ENCODE data around the gene APLNR. TPM values are rescaled to one million over a fixed set of nuclear protein-coding genes. Genes with fewer than 3 reads are reported as not detected.

The APLNR gene
- total RNA-seq, 1 experiment from 2014 or later: 0.39 TPM

DNA sequence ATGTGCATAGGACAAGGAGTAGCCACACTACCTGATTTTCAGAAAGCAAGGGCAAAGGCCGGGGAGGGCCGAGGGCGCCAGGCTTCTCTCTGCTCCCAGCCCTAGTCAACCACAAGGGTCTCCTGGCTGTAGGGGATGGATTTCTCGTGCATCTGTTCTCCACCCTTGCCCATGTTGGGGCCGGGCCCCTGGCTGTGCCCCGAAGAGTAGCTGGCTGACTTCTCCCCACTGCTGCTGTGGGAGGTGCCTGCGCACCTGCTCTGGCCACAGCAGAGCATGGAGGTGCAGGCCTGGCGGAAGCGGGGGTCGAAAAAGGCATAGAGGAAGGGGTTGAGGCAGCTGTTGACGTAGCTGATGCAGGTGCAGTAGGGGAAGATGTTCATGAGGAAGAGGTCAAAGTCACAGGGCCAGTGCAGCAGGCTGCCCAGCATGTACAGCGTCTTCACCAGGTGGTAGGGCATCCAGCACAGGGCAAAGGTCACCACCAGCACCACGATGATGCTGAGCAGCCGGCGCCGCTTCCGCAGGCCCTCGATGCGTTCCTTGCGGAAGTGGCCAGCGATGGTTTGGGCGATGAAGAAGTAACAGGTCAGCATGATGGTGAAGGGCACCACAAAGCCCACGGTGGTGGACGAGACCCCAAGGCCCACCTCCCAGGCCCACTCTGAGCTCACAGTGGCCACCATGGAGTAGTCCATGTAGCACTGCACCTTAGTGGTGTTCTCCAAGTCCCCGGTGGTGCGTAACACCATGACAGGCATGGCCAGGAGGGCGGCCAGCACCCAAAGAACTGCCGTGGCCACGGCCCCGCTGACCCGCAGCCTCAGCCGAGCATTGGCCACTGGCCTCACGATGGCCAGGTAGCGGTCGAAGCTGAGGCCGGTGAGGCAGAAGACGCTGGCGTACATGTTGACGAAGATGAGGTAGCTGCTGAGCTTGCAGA, 1.0 kb downstream of the APLNR start:
- peaks cover 31 to 48% of the 10 kb centered on the region in 2 experiments for H3K4me1 Mint-ChIP-seq

More for the DNA sequence above, 1.0 kb downstream of the APLNR start:
- Histone ChIP-seq H3K18ac (ENCODE audit: insufficient read length, low read depth, low read length) (no peak overlapping the region), H2AK5ac (ENCODE audit: insufficient read length, low read length) (no peak overlapping the region), H3K9me3 (ENCODE audit: control insufficient read depth, low read depth, low read length) (no peaks in the 10 kb centered on the region), H2BK15ac (ENCODE audit: low read depth, low read length) (no peak overlapping the region), H3K4me2 (ENCODE audit: insufficient read depth, insufficient read length, low read length) (no peak overlapping the region), H4K91ac (ENCODE audit: insufficient read length, low read depth, low read length) (no peak overlapping the region), H2BK120ac (ENCODE audit: low read depth, low read length, poor library complexity, severe bottlenecking) (no peak overlapping the region), H3K79me2 (ENCODE audit: insufficient read depth, low read length) (no peaks in the 10 kb centered on the region), H3T11ph (ENCODE audit: low read length) (no peak overlapping the region), H3K79me1 (ENCODE audit: insufficient read depth, low read depth, low read length, poor library complexity, severe bottlenecking) (no peaks in the 10 kb centered on the region), H3K27me3 (ENCODE audit: insufficient read depth, low read length) (no peaks in the 10 kb centered on the region), H3K4ac (ENCODE audit: low read depth, low read length) (no peak overlapping the region), H2AFZ (ENCODE audit: low read length) (no peak overlapping the region), H4K8ac (replicated peaks; ENCODE audit: insufficient read length, low read depth, low read length) (no peak overlapping the region), H4K5ac (ENCODE audit: insufficient read length, low read depth, low read length) (no peak overlapping the region), H3K9ac (ENCODE audit: extremely low read depth, insufficient read length, low read length) (no peak overlapping the region), H3K23ac (ENCODE audit: insufficient read length, low read depth, low read length) (no peak overlapping the region), H2BK5ac (ENCODE audit: insufficient read length, low read length) (no peak overlapping the region), H3K4me1 (ENCODE audit: insufficient read depth, low read length) (peaks cover 11% of the 10 kb centered on the region; the same call in 1 of the 2 replicates), H3K56ac (ENCODE audit: insufficient read length, low read depth, low read length) (no peak overlapping the region), H2BK20ac (ENCODE audit: low read depth, low read length, poor library complexity, severe bottlenecking) (no peak overlapping the region), H4K20me1 (ENCODE audit: control insufficient read depth, insufficient read depth, insufficient read length) (no peaks in the 10 kb centered on the region), H3K14ac (ENCODE audit: insufficient read depth, low read length) (no peak overlapping the region), H3K27ac (ENCODE audit: insufficient read length, low read depth, low read length) (no peak overlapping the region), H2BK12ac (ENCODE audit: insufficient read length, low read depth, low read length) (no peak overlapping the region), H3K23me2 (ENCODE audit: insufficient read length, low read depth, low read length, poor library complexity, severe bottlenecking) (no peaks in the 10 kb centered on the region)
- DNase-seq: no peak
- TF ChIP-seq, protein P1, sequence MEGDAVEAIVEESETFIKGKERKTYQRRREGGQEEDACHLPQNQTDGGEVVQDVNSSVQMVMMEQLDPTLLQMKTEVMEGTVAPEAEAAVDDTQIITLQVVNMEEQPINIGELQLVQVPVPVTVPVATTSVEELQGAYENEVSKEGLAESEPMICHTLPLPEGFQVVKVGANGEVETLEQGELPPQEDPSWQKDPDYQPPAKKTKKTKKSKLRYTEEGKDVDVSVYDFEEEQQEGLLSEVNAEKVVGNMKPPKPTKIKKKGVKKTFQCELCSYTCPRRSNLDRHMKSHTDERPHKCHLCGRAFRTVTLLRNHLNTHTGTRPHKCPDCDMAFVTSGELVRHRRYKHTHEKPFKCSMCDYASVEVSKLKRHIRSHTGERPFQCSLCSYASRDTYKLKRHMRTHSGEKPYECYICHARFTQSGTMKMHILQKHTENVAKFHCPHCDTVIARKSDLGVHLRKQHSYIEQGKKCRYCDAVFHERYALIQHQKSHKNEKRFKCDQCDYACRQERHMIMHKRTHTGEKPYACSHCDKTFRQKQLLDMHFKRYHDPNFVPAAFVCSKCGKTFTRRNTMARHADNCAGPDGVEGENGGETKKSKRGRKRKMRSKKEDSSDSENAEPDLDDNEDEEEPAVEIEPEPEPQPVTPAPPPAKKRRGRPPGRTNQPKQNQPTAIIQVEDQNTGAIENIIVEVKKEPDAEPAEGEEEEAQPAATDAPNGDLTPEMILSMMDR (conservative IDR thresholded peaks at IDR 0.05): no peak
- Mint-ChIP-seq H3K4me3 (no peak overlapping the region; a peak in 1 of 5 replicates), H3K36me3 (ENCODE audit: insufficient read depth in 1 of 3, low read depth in 3 of 3) (no peaks in the 10 kb centered on the region), H3K9me3 (no peaks in the 10 kb centered on the region; a peak in 1 of 5 replicates), H3K27me3 (ENCODE audit: low read depth) (peaks cover 24% of the 10 kb centered on the region), H3K27ac (peak overlapping the region in 1 of 3 experiments; percentile 34; a peak in 2 of 7 replicates)
- WGBS (ENCODE audit: extremely low coverage, insufficient read length, low lambda C conversion rate): no CpG with 5 or more reads among the region's 39 CpGs
